GM18873 (cell line): ENCODE data around the gene IGFBP7.
"Not testable (repeated sequence)": the region's sequence is repeated elsewhere in the genome, so short reads cannot be mapped to it uniquely, and the experiment has no call there.

Source experiments
- ATAC-seq: cut with Tn5 transposase; IDR thresholded peaks from one replicate; pipeline ENCODE4 v1.9.1; 2021; ENCODE audit warnings: mild to moderate bottlenecking, moderate library complexity, moderate number of reproducible peaks; ENCODE audit not compliant: unreplicated experiment, low FRiP score

The IGFBP7 gene

GRCh38 chr4:57047046-57047445 lies 63.1 kb downstream of the IGFBP7 start:
- ATAC-seq = not testable (repeated sequence)

- no peak for ATAC-seq
Observed at GRCh38 chr4:57044996-57045395, 65.2 kb downstream of the IGFBP7 start.

- no peak for ATAC-seq
Observed at GRCh38 chr4:57044279-57044678, 65.9 kb downstream of the IGFBP7 start.

GRCh38 chr4:57043347-57044251 lies 66.6 kb downstream of the IGFBP7 start:
- no peak for ATAC-seq

GRCh38 chr4:57042711-57043169 lies 67.4 kb downstream of the IGFBP7 start:
- no peak for ATAC-seq

GRCh38 chr4:57041020-57041419 lies 69.2 kb downstream of the IGFBP7 start:
- no peak for ATAC-seq

GRCh38 chr4:57040510-57040909 lies 69.7 kb downstream of the IGFBP7 start:
- no peak for ATAC-seq

GRCh38 chr4:57039345-57039744 lies 70.8 kb downstream of the IGFBP7 start:
- no peak for ATAC-seq

GRCh38 chr4:57037982-57038604 lies 72.1 kb downstream of the IGFBP7 start:
- no peak for ATAC-seq

- ATAC-seq = no peak
Observed at GRCh38 chr4:57034520-57034919, 75.7 kb downstream of the IGFBP7 start.

GRCh38 chr4:57023104-57023503 lies 87.1 kb downstream of the IGFBP7 start:
- ATAC-seq = no peak

GRCh38 chr4:57020467-57021101 lies 89.6 kb downstream of the IGFBP7 start:
- ATAC-seq = no peak

- ATAC-seq = no peak
Observed at GRCh38 chr4:57018980-57019379, 91.2 kb downstream of the IGFBP7 start.

- no peak for ATAC-seq
Observed at GRCh38 chr4:57013543-57014120, 96.6 kb downstream of the IGFBP7 start.

- ATAC-seq = no peak
Observed at GRCh38 chr4:56999751-57000150, 110.4 kb downstream of the IGFBP7 start.

- ATAC-seq = no peak
Observed at GRCh38 chr4:56995525-56995924, 114.7 kb downstream of the IGFBP7 start.

- ATAC-seq = no peak
Observed at GRCh38 chr4:56990109-56990905, 119.9 kb downstream of the IGFBP7 start.

GRCh38 chr4:56986952-56987351 lies 123.2 kb downstream of the IGFBP7 start:
- no peak for ATAC-seq

GRCh38 chr4:56986192-56986591 lies 124.0 kb downstream of the IGFBP7 start:
- no peak for ATAC-seq

- ATAC-seq = no peak
Observed at GRCh38 chr4:56981795-56982201, 128.4 kb downstream of the IGFBP7 start.
